ENCODE data around the gene P2RY11. TPM values are rescaled to one million over a fixed set of nuclear protein-coding genes. Genes with fewer than 3 reads are reported as not detected.

P2RY11 gene
- polyA plus RNA-seq, 2 of the 4 experiments (the other 2 are of a cell fraction): 1.9 to 6.4 TPM

DNA sequence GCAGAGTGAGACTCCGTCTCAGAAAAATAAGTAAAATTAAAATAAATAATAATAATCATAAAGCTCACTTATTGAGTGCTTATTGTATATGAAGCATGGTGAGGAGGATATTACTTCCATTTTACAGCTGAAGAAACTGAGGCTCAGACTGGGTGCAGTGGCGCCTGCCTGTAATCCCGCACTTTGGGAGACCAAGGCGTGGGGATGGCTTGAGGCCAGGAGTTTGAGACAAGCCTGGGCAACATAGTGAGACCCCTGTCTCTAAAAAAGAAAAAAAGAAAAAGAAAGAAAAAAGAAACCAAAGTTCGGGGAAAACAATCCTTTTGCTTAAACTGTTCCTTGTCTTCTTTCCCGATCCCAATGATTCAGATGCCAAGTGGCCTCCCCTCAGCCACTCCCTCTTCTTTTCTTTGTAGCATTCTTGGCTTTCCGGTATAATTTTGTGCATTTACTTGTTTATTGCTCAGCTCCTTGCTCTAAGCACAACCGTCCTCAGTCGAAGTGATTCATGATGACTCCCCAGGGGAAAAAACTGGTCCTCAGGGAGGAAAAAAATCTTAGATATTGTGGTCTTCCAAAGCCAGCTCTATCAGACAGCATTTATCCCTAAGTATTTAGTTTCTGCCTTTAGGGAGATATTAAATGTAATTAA, 9.2 kb downstream of the P2RY11 start:
- H3K27ac ChIP-seq: peak overlapping the region in 1 of 2 experiments; percentile 36; a peak in 2 of 6 replicates
- no peak for TF ChIP-seq EP300 (IDR thresholded peaks at IDR 0.05)
- no peak for TF ChIP-seq CBX2 (IDR thresholded peaks at IDR 0.05; ENCODE audit: borderline replicate concordance, low read depth)
- TF ChIP-seq HOXB5 (CRISPR knock-in tag; IDR thresholded peaks at IDR 0.05): no peak
- no peak for TF ChIP-seq MAFK (IDR thresholded peaks at IDR 0.05; ENCODE audit: partially characterized antibody)
- TF ChIP-seq HOXA7 (CRISPR knock-in tag; IDR thresholded peaks at IDR 0.05): no peak
- no peak for TF ChIP-seq NFE2L2 (conservative IDR thresholded peaks at IDR 0.05; ENCODE audit: low read length)
- TF ChIP-seq GATA3 (IDR thresholded peaks at IDR 0.05; ENCODE audit: borderline replicate concordance): no peak
- TF ChIP-seq TFCP2L1 (CRISPR knock-in tag; IDR thresholded peaks at IDR 0.05): no peak
- TF ChIP-seq ZNF302 (CRISPR knock-in tag; IDR thresholded peaks at IDR 0.05): no peak
- TF ChIP-seq KDM5A (IDR thresholded peaks at IDR 0.05): no peak
- TF ChIP-seq, protein P1, sequence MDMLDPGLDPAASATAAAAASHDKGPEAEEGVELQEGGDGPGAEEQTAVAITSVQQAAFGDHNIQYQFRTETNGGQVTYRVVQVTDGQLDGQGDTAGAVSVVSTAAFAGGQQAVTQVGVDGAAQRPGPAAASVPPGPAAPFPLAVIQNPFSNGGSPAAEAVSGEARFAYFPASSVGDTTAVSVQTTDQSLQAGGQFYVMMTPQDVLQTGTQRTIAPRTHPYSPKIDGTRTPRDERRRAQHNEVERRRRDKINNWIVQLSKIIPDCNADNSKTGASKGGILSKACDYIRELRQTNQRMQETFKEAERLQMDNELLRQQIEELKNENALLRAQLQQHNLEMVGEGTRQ (IDR thresholded peaks at IDR 0.05): no peak
- TF ChIP-seq RCOR1 (IDR thresholded peaks at IDR 0.05; ENCODE audit: low read depth, low read length): no peak
- TF ChIP-seq FOXS1 (CRISPR knock-in tag; IDR thresholded peaks at IDR 0.05): no peak
- TF ChIP-seq, protein P2, sequence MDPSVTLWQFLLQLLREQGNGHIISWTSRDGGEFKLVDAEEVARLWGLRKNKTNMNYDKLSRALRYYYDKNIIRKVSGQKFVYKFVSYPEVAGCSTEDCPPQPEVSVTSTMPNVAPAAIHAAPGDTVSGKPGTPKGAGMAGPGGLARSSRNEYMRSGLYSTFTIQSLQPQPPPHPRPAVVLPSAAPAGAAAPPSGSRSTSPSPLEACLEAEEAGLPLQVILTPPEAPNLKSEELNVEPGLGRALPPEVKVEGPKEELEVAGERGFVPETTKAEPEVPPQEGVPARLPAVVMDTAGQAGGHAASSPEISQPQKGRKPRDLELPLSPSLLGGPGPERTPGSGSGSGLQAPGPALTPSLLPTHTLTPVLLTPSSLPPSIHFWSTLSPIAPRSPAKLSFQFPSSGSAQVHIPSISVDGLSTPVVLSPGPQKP (IDR thresholded peaks at IDR 0.05; ENCODE audit: low read depth, low read length): no peak
- TF ChIP-seq NPAS2 (CRISPR knock-in tag; IDR thresholded peaks at IDR 0.05; ENCODE audit: borderline replicate concordance): no peak
- TF ChIP-seq ESRRA (IDR thresholded peaks at IDR 0.05; ENCODE audit: borderline replicate concordance, low read length): no peak
- no peak for TF ChIP-seq RAD21 (conservative IDR thresholded peaks at IDR 0.05 in 1 of 2, IDR thresholded peaks at IDR 0.05 in 1 of 2)
- no peak for TF ChIP-seq MYC (IDR thresholded peaks at IDR 0.05; ENCODE audit: borderline replicate concordance, low read length)
- no peaks in the 10 kb centered on the region for H3K9me3 ChIP-seq
- H3K4me2 ChIP-seq: peak overlapping the region; percentile 7; the same call in 1 of the 3 replicates
- no peak overlapping the region for H3K4me3 ChIP-seq
- no peak for ATAC-seq
- CTCF ChIA-PET: interaction anchor here (0.6 to 3.1 kb wide), 13 partner anchors 11 to 274 kb away, joined by 3 to 16 read pairs (median 3); partner anchors contain the start of gene DNMT1
- 52% methylated on average over 9 of the region's 9 CpGs for WGBS (ENCODE audit: missing lambda C conversion rate)
- POLR2A ChIA-PET: interaction anchor here (0.6 kb wide), 1 partner anchor 1753 kb away, joined by 5 read pairs; no protein-coding TSS in a partner anchor
- 0 out of 3 replicates have a peak, but pooled peaks cover 5% of the 10 kb centered on the region for H3K4me1 ChIP-seq
- no peak for FAIRE-seq
- no peak for DNase-seq (ENCODE audit: low read depth in 1 of 2, low spot score in 1 of 2)

DNA sequence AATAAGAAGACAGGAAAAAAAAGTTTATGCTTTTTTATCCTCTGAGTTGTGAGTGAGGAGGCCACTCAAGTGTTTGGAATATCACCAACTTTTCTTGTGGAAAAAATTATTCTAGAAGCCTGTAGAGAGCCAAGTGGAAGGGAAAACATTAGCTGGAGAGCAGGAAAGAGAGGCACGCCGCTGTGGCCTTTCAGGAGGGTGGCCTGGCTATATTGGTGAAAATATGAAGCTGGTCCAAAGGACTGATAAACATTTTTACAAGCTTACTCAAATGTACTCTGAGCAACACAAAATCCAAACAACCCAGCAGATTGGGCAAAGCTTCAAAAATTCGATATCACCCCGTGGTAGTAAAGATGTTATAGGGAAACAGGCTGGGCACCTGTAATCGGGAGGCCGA, 10.6 kb downstream of the P2RY11 start:
- CTCF ChIA-PET: interaction anchor here (2.7 kb wide), 1 partner anchor 128 kb away, joined by 13 read pairs; no protein-coding TSS in a partner anchor
- ATAC-seq: no peak

More for the DNA sequence above, 10.6 kb downstream of the P2RY11 start:
- FAIRE-seq (no peak), DNase-seq (ENCODE audit: low read depth in 1 of 2, low spot score in 1 of 2) (no peak)
- TF ChIP-seq HOXB13 (CRISPR knock-in tag; IDR thresholded peaks at IDR 0.05; ENCODE audit: low read depth): no peak
- no peak for TF ChIP-seq NR3C1 (IDR thresholded peaks at IDR 0.05)
- TF ChIP-seq CBX8 (IDR thresholded peaks at IDR 0.05): no peak
- TF ChIP-seq, protein P3, sequence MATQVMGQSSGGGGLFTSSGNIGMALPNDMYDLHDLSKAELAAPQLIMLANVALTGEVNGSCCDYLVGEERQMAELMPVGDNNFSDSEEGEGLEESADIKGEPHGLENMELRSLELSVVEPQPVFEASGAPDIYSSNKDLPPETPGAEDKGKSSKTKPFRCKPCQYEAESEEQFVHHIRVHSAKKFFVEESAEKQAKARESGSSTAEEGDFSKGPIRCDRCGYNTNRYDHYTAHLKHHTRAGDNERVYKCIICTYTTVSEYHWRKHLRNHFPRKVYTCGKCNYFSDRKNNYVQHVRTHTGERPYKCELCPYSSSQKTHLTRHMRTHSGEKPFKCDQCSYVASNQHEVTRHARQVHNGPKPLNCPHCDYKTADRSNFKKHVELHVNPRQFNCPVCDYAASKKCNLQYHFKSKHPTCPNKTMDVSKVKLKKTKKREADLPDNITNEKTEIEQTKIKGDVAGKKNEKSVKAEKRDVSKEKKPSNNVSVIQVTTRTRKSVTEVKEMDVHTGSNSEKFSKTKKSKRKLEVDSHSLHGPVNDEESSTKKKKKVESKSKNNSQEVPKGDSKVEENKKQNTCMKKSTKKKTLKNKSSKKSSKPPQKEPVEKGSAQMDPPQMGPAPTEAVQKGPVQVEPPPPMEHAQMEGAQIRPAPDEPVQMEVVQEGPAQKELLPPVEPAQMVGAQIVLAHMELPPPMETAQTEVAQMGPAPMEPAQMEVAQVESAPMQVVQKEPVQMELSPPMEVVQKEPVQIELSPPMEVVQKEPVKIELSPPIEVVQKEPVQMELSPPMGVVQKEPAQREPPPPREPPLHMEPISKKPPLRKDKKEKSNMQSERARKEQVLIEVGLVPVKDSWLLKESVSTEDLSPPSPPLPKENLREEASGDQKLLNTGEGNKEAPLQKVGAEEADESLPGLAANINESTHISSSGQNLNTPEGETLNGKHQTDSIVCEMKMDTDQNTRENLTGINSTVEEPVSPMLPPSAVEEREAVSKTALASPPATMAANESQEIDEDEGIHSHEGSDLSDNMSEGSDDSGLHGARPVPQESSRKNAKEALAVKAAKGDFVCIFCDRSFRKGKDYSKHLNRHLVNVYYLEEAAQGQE (IDR thresholded peaks at IDR 0.05): no peak
- TF ChIP-seq HOXB5 (CRISPR knock-in tag; IDR thresholded peaks at IDR 0.05): no peak
- no peak for TF ChIP-seq CEBPB (IDR thresholded peaks at IDR 0.05)
- no peak for TF ChIP-seq EP300 (IDR thresholded peaks at IDR 0.05)
- no peak for TF ChIP-seq TFCP2L1 (CRISPR knock-in tag; IDR thresholded peaks at IDR 0.05)
- TF ChIP-seq HEYL (CRISPR knock-in tag; IDR thresholded peaks at IDR 0.05): no peak
- no peak for TF ChIP-seq MYC (IDR thresholded peaks at IDR 0.05; ENCODE audit: borderline replicate concordance, low read length)
- POLR2A ChIA-PET: interaction anchor here (0.6 kb wide), 1 partner anchor 23 kb away, joined by 3 read pairs; no protein-coding TSS in a partner anchor
- 0 out of 3 replicates have a peak, but pooled peaks cover 5% of the 10 kb centered on the region for H3K4me1 ChIP-seq
- no peak overlapping the region for H3K4me3 ChIP-seq
- 58% methylated on average over 6 of the region's 6 CpGs for WGBS (ENCODE audit: missing lambda C conversion rate)
- H3K9me3 ChIP-seq: no peaks in the 10 kb centered on the region
- no peak overlapping the region for H3K27ac ChIP-seq
- no peak overlapping the region for H3K4me2 ChIP-seq
